ELR (cell line): Measurements from ENCODE around the gene GDE1.
A peak's percentile ranks its signal among the peaks of the same experiment; 100 is the strongest.

Experiments
- DNase-seq: peaks from one replicate; pipeline ENCODE4 v3.0.0-alpha.2; 2015; ENCODE audit warnings: low read depth

The GDE1 gene

DNA sequence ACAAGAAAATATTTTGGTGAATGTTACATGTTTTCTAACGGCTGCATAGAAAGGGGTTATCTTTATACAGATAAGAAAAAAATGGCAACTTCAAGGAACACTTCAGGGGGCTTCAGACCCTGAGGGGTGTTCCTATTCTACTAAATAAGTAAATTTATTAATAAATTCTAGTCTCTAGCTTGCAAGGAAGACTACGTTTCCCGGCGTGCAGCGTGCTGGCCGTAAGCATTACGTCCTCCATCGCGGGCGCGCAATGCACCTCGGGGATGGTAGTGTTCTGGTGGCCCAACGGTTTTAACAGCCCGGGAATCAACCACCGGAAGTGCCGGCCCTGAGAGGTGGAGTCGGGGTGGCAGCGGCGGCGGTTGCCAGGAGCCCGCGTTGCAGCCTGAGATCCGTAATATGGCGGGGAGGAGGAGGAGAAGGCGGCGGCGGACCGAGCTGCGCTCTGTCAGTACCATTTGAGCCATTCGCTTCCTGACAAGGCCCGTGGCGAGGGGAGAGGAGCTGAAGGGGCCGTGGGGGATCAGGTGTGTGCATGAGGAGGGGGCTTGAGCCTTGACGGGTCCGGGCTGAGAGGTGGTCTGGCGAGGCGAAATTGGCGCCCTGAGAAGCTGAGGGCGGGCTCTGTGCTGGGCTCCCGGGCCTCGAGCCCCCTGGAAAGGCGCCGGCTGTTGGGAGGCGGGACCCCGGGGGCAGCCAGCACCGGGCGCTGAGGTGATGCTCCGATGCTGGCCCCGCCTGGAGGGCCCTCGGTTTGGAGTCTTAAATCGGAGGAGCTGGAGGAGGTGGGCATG, 1.9 kb upstream of the GDE1 start, which contains the start of gene CCP110:
Gene CCP110 (plus strand): TSS at position 384 of the 797 bp plus-strand sequence. CDS start 3,940 bp downstream, outside the sequence.
- DNase-seq: peak; percentile 96

DNA sequence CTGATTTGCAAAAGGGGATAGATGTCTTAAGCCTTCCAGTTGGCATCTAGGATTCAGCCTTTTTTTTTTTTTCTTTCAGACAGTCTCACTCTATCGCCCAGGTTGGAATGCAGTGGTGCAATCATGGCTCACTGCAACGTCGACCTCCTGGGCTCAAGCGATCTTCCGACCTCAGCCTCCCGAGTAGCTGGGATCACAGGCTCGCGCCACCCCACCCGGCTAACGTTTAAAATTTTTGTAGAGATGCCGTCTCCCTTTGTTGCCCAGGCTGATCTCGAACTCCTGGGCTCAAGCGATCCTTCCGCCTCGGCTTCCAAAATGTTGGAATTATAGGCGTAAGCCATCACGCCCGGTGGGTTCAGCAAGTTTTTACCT, 1.3 kb upstream of the GDE1 start:
- DNase-seq: no peak

DNA sequence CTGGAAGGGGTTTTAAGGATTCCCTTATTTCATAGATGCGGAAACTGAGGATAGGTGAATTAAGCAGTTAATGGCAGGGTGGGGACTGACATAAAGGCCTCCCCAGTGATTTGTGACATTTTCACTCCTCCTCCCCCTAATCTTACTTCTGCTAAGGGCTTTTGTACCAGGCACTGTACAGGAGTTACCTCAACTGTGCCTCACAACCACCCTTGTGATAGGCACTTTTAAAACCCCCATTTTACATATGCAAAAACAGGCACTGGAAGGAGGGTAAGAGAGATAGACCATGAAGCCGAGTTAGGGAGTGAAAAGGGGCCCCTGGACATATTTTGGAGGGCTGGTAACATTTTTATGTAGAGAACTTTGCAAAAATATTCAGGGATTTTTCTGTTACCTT, 862 bp upstream of the GDE1 start:
- no peak for DNase-seq

DNA sequence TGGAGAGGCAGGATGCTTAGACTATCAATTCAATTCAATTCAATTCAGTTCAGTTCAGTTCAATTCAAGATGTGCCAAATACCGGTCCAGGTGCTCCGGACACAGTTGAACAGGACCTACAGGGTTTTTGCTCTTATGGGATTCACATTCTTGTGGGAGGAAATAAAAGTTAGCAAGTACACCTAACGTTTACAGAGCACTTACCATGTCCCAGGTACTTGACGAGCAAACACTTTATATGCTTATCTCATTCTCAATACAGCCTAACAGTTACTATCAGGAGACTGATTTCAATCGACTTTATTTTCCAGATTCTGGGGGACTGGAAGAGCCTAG, 467 bp upstream of the GDE1 start:
- no peak for DNase-seq

DNA sequence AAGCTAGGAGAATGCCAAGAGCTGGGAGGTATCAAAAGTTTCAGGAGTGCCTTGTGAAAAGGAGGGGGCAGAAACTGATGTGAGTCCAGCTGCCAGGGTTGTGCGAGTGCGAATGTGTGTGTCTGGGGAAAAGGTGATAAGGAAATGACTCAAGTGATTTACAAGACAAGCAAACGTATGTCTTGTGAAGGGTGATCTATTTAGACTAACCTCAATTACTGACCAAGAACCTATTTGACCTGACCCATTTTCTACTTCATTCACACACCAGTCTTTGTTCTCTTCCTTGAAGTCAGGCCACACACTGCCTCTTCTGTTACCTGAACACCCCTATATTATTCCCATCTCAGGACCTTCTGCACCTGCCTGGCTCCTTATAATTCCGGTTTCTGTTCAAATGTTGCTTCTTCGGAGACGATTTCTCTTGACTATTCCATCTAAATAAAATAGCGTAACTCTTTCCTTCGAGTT, 1.0 kb downstream of the GDE1 start:
- peak; percentile 46 for DNase-seq

DNA sequence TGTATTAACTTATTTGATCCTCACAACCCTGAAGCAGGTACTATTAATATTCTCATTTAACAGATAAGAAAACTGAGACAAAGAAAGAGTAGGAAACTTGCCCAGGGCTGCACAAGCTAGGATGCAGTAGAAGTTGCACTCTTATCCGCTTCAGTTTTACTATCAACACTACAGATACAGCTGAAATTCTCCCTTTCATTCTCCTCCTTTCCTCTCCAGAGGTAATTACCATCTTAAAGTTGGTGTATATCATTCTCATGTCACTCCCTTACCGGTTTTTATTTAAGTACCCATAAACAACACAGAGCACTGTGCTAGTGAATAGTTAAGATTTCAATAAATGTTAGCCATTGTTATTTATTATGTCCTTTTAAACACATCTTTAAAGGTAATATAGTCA, 3.5 kb downstream of the GDE1 start:
- no peak for DNase-seq

GRCh38 chr16:19517424-19518089, 4.3 kb downstream of the GDE1 start:
- peak; percentile 78 for DNase-seq

DNA sequence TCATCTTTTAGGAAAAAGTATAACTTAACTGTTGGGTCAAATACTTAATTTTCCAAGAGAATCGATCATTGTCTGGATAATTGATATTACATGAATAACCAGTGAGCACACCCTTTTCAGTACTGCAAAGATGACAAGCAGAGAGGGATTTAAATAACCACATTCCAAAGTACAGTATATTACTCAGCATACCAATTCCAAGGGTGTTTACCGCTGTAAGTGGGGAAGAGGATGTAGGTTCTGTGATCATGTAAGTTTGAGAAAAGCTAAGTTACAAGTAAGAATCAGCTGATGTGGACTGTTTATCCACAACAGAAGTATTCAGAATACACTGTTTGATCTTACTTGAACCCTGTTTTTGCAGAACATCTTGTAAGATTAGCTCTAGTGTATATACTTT, 6.1 kb downstream of the GDE1 start:
- peak; percentile 39 for DNase-seq

GRCh38 chr16:19513377-19514053, 8.4 kb downstream of the GDE1 start:
- no peak for DNase-seq

DNA sequence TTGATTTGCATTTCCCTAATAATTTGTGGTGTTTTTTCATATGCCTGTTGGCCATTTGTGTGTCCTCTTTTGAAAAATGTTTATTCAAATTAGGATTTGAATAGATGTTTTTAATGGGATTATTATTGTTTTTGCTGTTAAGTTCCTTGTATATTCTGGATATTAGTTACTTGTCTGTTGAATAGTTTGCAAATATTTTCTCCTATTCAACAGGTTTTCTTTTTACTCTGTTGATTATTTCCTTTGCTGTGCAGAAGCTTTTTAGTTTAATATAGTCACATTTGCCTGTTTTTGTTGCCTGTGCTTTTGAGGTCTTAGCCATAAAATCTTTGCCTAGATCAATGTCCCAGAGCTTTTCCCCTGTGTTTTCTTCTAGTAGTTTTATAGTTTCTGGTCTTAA, 9.6 kb downstream of the GDE1 start:
- no peak for DNase-seq

DNA sequence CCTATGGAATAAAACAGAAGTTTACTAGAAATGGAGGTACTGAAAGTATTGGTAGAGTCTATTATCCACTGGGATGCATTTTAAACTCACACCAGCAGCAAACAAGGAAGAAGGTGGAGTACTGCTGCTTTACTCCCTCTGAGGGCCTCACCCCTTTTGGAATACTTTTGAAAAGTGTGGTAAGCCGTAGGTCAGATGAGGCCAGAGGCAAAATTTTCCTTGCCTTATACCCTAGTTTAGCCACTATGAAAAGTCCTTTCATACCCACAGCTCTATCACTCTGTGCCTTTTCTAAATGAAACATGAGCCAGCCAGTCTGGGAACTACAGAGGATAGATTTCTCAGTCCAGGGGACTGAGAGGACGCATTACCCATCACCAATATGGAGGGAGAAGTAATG, 14.0 kb downstream of the GDE1 start:
- no peak for DNase-seq

GRCh38 chr16:19506965-19507364, 14.9 kb downstream of the GDE1 start:
- no peak for DNase-seq

- DNase-seq: no peak
These were observed 16.1 kb downstream of the GDE1 start for GRCh38 chr16:19505600-19506303.

GRCh38 chr16:19503461-19504075, 18.3 kb downstream of the GDE1 start:
- DNase-seq: no peak

DNA sequence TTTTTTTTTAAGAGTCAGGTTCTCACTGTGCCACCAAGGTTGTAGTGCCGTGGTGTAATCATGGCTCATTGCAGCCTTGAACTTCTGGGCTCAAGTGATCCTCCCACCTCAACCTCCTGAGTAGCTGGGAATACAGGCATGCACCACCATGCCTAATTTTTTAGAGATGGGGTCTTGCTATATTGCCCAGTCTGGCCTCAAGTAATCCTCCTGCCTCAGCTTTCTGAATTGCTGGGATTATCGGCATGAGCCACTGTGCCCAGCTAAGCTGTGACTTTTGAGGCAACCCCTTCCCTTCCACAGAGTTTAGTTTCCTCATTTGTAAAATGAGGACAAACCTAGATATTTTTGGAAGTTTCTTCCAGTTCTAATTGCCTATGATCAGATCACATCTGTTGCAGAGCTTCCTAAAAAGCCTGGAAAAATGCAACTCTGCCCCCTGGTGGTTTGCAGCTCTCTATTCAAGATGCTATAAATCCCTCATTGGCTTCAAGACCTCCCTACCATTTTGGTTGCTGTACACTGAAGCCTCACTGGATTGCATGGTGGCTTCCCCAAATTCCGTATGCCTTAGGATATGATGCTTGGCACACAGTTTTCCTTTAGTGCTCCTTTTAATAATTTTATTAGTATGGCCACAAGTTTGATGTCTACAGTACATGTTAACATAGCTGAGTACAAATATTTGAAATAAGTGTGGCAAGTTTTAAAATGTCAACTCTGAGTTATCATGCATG, 19.3 kb downstream of the GDE1 start:
- DNase-seq: peak; percentile 71

DNA sequence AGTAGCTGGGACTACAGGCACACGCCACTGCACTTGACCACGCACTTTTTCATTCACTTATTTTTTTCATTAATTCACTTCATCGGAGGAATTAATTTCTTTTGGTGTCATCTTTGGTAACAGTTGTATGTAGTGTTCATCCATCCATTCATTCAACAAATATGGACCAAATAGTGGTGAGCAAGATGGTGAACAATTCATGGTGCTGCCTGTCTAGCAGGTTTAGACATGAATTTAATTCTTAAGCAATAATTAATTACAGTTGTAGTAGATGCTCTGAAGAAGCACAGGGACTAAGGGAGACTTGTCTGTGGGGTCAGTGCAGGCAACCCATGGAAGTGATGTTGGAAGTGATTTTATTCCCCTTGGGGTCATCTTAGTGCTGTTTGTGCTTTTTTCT, 22.4 kb downstream of the GDE1 start:
- no peak for DNase-seq

DNA sequence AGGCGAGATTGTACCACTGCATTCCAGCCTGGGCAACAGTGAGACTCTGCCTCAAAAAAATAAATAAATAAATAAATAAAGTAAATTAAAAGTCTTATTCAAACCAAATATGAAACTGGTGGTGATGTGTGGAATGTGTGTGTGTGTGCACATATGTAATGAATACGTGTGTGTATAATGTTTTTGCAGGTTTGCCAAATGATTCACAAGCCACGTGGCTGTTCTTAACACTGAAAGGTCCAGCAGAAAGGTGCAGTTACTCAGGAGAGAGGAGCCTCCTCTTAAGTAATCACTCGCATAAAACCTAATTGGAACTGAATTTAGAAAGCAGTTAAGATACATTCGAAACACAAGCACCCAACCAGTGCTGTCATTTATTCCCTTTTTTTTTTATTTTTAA, 22.9 kb downstream of the GDE1 start:
- DNase-seq: no peak

- no peak for DNase-seq
These were observed 24.7 kb downstream of the GDE1 start for GRCh38 chr16:19497176-19497575.

DNA sequence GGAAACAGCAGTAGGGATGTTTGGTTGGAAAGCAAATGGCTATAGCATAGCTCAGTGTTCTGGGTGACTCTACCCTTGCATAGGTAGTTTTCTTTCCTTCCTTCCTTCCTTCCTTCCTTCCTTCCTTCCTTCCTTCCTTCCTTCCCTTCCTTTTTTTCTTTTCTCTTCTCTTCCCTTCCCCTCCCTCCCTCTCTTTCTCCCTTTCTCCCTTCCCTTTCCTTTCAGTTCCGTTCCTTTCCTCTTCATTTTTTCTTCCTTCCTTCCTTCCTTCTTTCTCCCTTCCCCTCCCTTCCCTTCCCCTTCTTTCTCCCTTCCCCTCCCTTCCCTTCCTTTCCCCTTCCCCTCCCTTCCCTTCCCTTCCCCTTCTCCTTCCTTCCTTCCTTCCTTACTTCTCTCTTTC, 31.3 kb downstream of the GDE1 start:
- no peak for DNase-seq

- no peak for DNase-seq
These were observed 33.7 kb downstream of the GDE1 start for GRCh38 chr16:19488213-19488640.

- peak; percentile 6 for DNase-seq
These were observed 35.1 kb downstream of the GDE1 start for GRCh38 chr16:19486750-19487325.
